HG03571 (cell line): ENCODE results near the gene CALY.

Source experiments
- ATAC-seq: cut with Tn5 transposase; IDR thresholded peaks from one replicate; pipeline ENCODE4 v1.9.1; 2021; ENCODE audit not compliant: unreplicated experiment

The CALY gene

GRCh38 chr10:133312769-133313145 is 23.9 kb downstream of the CALY start:
- no peak for ATAC-seq

GRCh38 chr10:133312016-133312768 is 24.5 kb downstream of the CALY start:
- no peak for ATAC-seq

DNA sequence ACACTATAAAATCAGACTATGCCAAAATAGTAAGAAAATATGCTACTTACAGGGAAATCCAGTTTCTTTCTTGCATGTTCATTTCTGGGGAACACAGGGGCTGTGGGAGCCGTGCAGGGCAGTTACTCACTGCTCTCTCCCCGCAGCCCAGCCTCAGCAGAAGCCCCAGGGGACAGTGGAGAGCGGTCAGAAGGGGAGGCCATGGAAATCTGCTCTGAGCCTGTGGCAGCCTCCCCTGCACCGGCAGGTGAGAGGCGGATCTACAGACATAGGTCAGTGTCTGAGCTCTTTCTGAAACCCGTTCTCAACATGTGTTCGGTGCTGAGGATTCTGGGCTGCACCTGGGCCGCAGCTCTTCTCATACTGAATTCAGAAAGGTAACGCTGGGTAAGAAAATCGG is 25.1 kb downstream of the CALY start:
- no peak for ATAC-seq

GRCh38 chr10:133310789-133311188 is 25.9 kb downstream of the CALY start:
- ATAC-seq: no peak

GRCh38 chr10:133310399-133310755 is 26.3 kb downstream of the CALY start:
- ATAC-seq: no peak

DNA sequence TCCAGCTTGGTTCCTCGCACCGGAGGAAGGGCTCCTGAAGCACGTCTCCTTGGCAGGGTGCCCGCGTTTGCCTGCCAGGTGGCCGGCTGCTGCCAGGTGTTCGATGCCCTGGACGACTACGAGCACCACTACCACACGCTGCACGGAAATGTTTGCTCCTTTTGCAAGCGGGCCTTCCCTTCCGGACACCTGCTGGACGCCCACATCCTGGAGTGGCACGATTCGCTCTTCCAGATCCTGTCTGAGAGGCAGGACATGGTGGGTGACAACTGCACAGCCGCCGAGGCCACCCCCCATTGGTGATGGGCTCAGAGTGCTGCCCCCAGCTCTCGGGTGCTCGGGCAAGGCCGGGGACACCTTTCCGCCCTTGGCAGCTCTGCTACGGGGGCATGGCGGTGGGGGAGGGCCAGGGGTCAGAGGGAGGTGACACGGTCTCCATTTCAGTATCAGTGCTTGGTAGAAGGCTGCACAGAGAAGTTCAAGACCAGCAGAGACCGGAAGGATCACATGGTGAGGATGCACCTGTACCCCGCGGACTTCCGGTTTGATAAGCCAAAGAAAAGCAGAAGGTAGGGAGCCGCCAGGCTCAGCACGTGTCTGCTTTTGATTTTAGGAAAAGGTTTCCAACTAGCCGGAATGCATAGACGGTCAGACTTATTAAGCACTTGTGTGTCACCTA is 26.8 kb downstream of the CALY start:
- no peak for ATAC-seq

DNA sequence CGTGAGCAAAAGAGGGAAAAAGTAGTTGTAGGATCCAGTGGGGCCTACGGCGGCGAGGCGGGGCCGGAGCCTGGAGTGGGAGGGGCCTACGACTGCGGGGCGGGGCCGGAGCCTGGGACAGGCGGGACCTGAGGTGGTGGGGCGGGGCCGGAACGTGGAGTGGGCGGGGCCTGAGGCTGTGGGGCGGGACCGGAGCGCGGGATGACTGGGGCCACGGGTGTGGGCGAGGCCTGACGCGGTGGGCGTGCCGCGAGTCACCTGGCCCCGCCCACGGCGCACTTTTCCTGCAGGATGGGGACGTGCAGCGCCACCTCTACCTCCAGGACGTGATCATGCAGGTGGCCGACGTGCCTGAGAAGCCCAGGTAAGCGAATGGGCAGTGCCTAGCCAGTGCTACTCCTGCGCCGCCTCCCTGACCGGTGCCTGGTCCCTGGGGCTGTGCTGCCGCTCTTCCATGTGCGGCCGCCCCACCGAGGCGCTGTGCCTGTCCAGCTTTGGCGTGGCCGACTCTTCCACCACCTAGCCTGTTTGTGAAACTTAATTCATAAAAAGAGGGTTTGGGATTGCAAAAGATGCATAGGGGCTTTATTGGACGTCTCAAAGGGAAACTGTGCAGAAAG is 27.5 kb downstream of the CALY start:
- peak; percentile 69 for ATAC-seq

- ATAC-seq: peak; percentile 73
These were observed 28.1 kb downstream of the CALY start, which contains the start of the genes TUBGCP2 and ZNF511 for GRCh38 chr10:133308421-133309099. Gene TUBGCP2 (minus strand): TSS chr10:133308872. CDS start chr10:133302941, 5,931 bp downstream. Gene ZNF511 (plus strand): TSS chr10:133308914. CDS start chr10:133308944, 30 bp downstream.

- ATAC-seq: peak; percentile 42
These were observed 28.8 kb downstream of the CALY start for GRCh38 chr10:133307776-133308420.

DNA sequence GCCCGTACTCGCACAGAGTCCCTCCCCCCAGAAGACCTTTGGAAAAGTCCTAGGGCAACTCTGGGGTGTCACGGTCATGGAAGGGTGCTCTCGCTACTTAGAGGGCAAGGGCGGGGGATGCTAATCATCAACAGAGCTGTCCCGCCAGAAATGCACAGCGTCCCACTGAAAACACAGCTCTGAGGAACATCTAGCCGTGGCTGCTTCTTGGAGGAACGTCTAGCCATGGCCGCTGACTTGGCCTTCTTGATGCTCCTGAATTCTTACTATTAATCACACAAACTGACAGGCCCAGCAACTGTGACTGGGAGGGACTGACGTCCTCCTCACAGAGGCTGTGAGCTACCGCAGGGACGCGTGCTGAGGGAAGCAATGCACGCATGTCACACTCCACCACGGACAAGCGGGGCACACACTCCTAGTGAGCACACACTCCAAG is 29.7 kb downstream of the CALY start:
- no peak for ATAC-seq

GRCh38 chr10:133306097-133306476 is 30.6 kb downstream of the CALY start:
- no peak for ATAC-seq

DNA sequence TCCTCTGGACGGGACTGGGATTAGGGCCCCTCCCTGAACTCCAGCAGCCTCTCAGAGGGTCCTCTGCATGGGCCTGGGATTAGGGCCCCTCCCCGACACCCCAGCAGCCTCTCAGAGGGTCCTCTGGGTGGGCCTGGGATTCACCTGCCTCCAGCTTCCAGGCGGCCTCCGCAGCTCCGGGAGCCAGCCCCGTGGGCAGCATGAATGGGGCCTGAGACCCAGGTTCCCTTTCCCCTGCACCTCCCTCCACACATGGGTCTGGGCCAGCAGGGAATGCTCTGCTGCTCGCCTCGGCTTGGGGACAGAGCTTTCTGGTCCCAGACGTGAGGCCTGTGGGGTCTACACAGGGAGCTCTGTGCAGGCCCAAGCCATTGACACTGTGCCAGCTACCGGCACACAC is 33.5 kb downstream of the CALY start:
- ATAC-seq: no peak

DNA sequence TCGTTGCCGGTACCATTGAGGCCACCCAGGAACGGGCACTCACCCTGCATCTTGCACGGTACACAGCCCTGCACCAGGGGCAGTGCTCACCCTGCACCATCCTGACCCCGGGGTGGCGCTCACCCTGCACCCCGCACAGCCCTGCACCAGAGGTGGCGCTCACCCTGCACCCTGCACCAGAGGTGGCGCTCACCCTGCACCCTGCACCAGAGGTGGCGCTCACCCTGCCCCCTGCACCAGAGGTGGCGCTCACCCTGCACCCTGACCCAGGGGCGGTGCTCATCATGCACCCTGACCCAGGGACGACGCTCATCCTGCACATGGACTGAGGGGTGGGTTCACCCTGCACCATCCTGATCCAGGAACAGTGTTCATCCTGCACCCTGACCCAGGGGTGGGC is 34.5 kb downstream of the CALY start:
- no peak for ATAC-seq

DNA sequence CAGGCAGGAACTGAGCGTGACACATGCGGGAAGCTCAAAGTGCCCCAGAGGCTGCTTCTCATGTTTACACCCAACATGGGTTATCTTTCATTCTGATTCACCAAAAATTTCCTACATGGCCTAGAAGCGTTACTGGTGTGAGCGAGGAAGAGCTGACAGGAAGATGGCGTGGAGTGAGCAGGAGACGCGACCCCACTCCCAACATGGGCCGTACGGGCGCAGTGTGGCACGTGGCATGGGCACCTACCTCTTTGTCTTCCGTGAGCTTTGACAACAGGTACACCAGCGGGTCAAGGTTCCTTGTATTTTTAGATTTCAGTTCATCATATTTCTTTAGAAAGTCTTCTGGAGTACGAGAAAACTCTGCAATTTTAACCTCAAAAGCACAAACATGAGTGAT is 37.0 kb downstream of the CALY start:
- no peak for ATAC-seq

DNA sequence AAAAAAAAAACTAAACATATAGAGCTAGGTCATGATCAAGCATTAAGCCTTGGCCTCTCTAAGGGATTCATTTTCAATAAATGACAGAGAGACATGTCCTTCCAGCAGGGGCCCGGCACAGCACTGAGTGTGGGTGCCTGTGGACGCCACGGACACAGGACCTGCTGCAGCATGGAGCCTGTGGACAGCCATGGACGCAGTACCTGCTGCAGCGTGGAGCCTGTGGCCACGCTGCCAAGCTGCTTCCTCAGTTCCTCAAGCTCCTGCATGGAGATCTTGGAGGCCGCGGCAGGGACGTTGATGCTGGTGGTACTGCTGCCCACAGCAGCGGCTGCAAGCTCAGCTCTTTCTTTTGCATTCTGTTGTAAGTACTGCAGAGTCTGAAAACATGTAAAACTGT is 37.5 kb downstream of the CALY start:
- ATAC-seq: no peak

- no peak for ATAC-seq
These were observed 38.2 kb downstream of the CALY start for GRCh38 chr10:133298466-133298865.

DNA sequence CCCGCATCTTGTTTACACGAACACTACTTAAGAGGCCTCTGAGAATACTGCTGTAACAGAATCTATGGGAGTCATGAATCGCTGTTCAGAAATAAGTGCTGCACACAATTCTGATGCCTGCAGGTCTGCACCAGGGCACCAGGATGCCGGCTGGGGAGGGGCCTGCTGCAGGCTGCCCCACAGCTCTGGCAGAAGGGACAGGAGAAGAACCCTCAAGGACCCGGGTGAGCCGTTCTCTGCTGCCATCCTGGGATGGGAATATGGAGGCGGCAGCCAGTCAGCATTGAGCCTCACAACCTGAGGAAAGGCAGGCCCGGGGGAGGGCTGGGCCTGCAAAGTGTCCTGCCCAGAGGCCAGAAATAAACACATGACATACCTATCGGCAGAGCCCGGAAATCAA is 39.2 kb downstream of the CALY start:
- ATAC-seq: no peak

- no peak for ATAC-seq
These were observed 41.0 kb downstream of the CALY start for GRCh38 chr10:133295426-133296320.

DNA sequence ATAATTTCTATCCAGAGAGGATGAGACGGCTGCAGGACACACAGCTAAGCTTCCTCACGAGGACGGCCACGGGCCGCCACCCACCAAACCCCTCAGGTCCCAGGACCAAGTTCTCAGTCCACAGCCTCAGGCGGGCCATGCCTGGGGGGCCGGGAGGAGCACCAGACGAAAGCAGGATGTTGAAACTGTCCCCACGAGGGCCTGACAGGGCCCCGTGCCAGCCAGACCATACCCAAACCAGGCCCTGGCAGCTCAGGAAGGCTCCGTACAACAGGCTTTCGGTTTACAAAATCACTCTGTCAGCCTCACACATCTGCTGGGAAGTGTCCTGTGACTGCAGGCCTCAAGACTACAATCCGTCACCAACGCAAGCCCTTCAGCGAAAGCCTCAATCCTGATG is 42.5 kb downstream of the CALY start:
- no peak for ATAC-seq

GRCh38 chr10:133293810-133294119 is 42.9 kb downstream of the CALY start:
- ATAC-seq: no peak
